ENCODE data around the gene AQP6.

- TF ChIP-seq, protein P1, sequence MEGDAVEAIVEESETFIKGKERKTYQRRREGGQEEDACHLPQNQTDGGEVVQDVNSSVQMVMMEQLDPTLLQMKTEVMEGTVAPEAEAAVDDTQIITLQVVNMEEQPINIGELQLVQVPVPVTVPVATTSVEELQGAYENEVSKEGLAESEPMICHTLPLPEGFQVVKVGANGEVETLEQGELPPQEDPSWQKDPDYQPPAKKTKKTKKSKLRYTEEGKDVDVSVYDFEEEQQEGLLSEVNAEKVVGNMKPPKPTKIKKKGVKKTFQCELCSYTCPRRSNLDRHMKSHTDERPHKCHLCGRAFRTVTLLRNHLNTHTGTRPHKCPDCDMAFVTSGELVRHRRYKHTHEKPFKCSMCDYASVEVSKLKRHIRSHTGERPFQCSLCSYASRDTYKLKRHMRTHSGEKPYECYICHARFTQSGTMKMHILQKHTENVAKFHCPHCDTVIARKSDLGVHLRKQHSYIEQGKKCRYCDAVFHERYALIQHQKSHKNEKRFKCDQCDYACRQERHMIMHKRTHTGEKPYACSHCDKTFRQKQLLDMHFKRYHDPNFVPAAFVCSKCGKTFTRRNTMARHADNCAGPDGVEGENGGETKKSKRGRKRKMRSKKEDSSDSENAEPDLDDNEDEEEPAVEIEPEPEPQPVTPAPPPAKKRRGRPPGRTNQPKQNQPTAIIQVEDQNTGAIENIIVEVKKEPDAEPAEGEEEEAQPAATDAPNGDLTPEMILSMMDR (IDR thresholded peaks at IDR 0.05), result no peak
- TF ChIP-seq ZNF317 (CRISPR knock-in tag; IDR thresholded peaks at IDR 0.05; ENCODE audit: borderline replicate concordance, low read depth), result no peak
- no peak for TF ChIP-seq HMGA2 (CRISPR knock-in tag; IDR thresholded peaks at IDR 0.05)
- no peak for TF ChIP-seq MAX (CRISPR knock-in tag; IDR thresholded peaks at IDR 0.05)
- no peak for TF ChIP-seq CREM (CRISPR knock-in tag; IDR thresholded peaks at IDR 0.05)
- TF ChIP-seq ZNF416 (CRISPR knock-in tag; IDR thresholded peaks at IDR 0.05), result no peak
- TF ChIP-seq NFE2L1 (CRISPR knock-in tag; IDR thresholded peaks at IDR 0.05), result no peak
- TF ChIP-seq ZBTB43 (CRISPR knock-in tag; IDR thresholded peaks at IDR 0.05), result no peak
- TF ChIP-seq ESRRA (CRISPR knock-in tag; IDR thresholded peaks at IDR 0.05; ENCODE audit: borderline replicate concordance), result no peak
- no peak for TF ChIP-seq ZNF121 (CRISPR knock-in tag; IDR thresholded peaks at IDR 0.05)
- TF ChIP-seq SMAD3 (CRISPR knock-in tag; IDR thresholded peaks at IDR 0.05; ENCODE audit: borderline replicate concordance), result no peak
- no peak for TF ChIP-seq NR3C1 (CRISPR knock-in tag; conservative IDR thresholded peaks at IDR 0.05; ENCODE audit: low read depth)
Observed at GRCh38 chr12:49972641-49973360, at the start of gene AQP6.

All from WTC11 (cell line).